Stimulated activated CD4-positive, alpha-beta T cell treated with anti-CD3 and anti-CD28 coated beads, Interleukin-1b, Interleukin-23, amount 100 ng/mL, for 24 hours (primary cell): ENCODE data around the gene SLC7A1.

ENCODE experiments used
- DNase-seq, 4 experiments: peaks; one replicate each; pipeline ENCODE4 v3.0.0-alpha.2; 2020; ENCODE audit warnings: low read depth in 4 of 4, low spot score in 1 of 4

SLC7A1 gene

GRCh38 chr13:29511980-29512379, 83.5 kb downstream of the SLC7A1 start:
- DNase-seq: no peak

GRCh38 chr13:29511106-29511796, 84.2 kb downstream of the SLC7A1 start:
- no peak for DNase-seq

GRCh38 chr13:29510651-29511084, 84.8 kb downstream of the SLC7A1 start:
- no peak for DNase-seq

- DNase-seq: no peak
Observed at GRCh38 chr13:29509999-29510589, 85.4 kb downstream of the SLC7A1 start.

DNA sequence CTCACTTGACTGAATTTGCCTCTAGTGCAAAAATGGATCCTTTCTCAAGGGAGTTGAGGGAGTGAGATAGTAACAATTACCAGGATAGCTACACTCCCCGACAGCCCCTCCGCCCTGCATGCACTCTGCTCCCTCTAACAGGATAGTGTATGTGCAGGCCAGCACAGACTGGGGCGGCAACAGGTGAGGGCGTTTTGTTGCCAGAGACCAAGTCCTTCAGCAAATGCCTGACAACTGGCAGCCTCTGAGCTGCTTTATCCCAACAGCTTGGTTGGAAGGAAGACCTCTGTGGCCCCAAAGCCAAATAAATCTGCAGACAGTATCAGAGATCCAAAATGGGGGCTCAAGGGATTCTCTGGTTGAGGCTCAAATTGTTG, 86.6 kb downstream of the SLC7A1 start:
- DNase-seq: no peak

GRCh38 chr13:29508130-29508875, 87.2 kb downstream of the SLC7A1 start:
- DNase-seq: peak; percentile 45 to 64 (median 58)

DNA sequence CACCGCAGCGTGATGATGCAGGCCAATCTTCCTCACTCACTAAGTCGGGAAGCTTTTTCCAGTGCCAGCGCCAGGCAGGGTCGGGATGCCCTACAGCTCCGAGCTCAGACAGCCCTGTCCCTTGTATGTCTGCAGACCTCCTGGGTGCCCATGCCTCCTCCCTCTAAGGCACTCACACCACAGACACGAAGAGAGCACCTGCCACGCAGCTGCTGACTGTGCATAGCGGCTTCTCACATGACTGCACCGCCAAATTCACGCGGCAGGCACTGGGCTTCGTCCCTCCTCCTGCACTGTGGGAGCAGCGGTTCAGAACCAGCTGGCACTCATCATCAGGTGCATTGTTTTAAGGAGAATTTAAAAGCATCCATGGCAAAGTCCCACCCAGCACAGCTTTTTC, 88.1 kb downstream of the SLC7A1 start:
- no peak for DNase-seq

GRCh38 chr13:29505950-29506349, 89.5 kb downstream of the SLC7A1 start:
- DNase-seq: no peak

- DNase-seq: no peak
Observed at GRCh38 chr13:29505511-29505910, 90.0 kb downstream of the SLC7A1 start.

GRCh38 chr13:29504691-29505090, 90.8 kb downstream of the SLC7A1 start:
- no peak for DNase-seq

GRCh38 chr13:29503041-29503837, 92.2 kb downstream of the SLC7A1 start:
- DNase-seq: no peak

DNA sequence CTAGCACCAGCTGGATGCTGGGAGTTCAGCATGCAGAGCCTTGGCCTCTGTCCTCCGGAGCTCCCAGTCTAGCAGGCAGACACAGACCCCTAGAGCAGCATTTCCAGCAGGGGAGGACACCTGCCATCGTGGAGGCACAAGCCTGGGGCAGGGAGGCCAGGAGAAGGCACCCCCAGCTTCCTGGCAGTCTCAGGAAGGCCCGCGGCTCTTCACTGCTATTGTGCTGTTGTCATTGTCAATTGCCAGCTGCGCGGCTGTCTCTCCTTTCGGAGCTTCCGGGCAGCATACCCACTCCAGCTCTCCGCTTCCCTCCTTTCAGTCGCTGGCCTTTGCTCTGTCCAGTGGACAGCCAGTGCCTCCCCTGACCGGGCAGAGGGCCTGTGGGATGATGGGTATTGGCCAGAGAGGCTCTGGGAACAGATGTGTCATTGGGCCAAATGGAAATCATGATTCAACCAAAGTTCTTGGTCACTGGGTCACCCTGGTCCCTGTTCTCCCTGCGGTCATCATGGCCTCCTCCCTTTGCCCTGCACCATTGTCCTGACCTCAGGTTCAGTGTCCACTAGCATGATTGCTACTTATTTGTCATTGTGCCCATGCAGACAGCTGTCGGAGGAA, 93.0 kb downstream of the SLC7A1 start:
- DNase-seq: no peak

GRCh38 chr13:29501674-29502073, 93.8 kb downstream of the SLC7A1 start:
- DNase-seq: no peak

DNA sequence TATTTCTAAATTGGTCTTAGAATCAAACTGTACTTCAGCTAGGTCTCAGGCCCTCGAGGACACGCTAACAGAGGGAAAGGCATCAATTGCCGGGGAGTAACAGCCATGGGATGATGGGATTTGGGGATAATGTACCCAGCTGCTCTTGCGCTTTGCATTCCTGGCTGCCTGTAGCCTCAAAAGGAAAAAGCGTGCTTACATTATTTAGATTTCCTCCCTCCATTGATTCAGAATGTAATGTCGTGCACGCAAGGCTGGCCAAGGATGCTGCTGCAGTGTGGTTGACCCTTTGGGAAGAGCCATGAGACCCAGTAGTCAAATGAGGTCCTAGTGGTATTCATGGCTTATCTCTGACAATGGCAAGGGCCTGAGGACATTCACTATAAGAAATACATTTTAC, 95.1 kb downstream of the SLC7A1 start:
- no peak for DNase-seq

- no peak for DNase-seq
Observed at GRCh38 chr13:29499506-29500165, 95.9 kb downstream of the SLC7A1 start.

DNA sequence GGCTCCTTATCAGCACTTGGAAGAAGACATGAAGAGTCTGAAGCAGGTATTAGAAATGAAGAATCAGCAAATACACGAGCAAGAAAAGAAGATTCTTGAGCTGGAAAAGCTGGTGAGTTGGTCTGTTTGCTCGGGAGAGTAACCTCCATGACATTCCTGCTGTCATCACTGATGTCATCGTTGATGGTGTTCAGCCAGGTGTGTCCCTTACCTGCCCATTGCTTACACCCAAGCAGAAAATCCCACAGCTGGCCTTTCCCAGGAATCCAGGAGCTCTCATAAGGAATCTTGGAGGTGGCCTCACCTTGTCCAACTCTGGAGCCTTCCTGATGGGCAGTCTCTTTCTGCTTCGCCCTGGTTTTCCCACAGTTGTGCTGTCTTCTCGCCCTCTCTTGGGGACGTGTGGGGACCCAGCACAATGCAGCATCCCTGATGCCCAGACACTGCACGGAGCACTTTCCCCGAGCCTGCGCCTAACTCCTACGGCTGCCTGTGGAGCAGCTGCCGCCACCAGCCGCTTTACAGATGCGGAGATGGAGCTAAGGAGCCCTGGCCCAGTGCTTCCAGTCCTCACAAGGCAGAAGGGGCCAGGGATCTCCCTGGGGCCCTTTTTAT, 97.0 kb downstream of the SLC7A1 start:
- DNase-seq: no peak

DNA sequence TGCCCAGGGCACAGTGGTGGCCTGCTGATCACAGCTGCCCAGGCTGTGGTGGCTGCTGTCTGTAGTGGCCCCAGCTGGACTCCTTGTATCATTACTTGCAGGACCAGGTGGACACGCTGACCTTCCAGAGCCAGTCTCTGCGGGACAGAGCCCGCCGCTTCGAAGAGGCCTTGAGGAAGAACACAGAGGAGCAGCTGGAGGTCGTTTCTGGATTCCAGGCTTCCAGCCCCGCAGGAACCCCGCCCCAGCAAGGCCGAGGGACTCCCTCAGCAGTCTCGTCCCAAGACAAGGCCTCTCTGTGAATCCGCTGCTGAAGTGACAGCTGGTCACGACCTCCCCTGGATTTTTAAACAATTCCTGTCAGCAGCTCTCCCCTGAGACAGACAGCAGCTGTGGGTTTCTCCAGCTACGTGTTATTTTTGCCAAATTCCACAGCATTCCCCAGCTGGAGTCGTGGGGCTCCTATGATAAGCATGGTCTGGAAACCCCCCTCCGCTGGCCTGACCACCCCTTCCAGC, 98.3 kb downstream of the SLC7A1 start:
- DNase-seq: no peak

DNA sequence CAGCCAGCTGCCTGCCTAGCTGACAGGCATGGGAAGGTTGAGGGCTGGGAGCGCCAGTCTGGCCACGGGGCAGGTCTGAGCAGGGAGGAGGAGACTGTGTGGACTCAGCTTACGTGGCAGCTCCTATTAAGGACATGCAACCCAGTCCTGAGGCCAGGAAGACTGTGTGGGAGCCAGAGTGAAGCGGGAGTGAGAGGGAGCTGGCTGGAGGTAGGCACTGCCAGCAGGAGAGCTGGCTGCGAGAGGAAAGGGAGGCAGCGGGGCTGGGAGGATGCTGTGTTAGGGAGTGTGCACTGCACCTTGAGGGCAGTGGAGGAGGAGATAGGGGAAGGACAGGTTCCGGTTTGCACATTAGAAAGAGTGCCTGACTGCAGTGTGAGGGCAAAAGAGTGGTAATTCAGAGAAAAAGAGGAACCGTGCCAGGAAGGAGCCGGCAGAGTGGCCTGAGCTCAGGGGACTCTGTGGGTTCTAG, 99.2 kb downstream of the SLC7A1 start:
- DNase-seq: no peak

DNA sequence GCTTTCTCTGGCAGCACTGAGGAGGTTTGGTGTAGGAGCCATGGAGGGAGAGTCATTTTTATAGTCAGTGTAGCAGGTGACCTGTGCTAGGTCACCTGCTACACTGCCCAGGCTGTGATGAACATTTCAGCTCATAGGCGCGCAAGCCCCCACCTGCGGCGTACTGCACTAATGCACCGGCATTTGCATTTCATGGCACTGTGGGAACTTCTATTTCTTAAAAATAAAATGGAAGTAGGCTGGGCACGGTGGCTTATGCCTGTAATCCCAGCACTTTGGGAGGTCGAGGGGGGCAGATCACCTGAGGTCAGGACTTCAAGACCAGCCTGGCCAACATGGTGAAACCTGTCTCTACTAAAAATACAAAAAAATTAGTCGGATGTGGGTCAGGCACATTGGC, 101.0 kb downstream of the SLC7A1 start:
- no peak for DNase-seq

DNA sequence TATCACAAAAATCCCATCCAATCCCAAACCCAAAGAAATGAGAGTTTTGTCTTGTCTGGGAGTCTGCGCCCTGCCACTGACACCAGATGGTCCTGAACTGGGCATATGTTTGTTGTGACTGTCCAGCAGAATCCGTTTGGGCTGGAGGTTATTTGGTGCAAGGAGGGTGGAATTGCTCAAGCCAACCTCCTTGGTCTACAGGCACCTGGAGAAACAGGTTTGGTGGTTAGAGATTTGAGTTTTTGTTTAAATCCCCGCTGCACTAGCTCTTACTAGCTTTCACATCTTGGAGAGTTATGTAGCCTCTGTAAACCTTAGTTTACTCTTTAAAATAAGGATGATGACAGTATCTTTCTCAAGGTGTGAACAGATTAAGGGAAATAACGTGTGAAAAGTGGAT, 101.7 kb downstream of the SLC7A1 start:
- DNase-seq: no peak
